ENCODE measurements around the gene LNX2.

Gene LNX2

DNA sequence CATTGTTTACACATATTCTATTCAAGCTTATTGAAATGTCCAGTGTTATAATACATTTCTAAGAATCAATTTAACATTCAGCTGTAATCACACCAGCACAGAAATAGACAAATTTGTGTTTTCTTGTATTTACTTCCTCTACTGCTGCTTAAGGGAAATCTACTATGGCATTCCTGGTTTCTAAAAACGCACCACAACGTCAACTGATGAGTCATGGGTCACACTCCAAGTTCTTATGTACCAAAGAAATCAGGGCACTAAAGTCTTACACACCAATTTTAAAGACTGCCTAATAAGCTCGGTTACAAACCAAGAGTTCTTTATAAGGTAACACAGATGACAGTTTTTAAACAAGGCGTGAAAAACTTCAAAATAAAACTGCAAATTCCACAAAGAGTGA lies 13.2 kb downstream of the LNX2 start:
- Histone ChIP-seq H3K4me3 (ENCODE audit: severe bottlenecking) (no peak overlapping the region), H3K27me3 (ENCODE audit: insufficient read depth, poor library complexity, severe bottlenecking) (no peaks in the 10 kb centered on the region), H3K4me1 (ENCODE audit: insufficient read depth, poor library complexity, severe bottlenecking) (peaks cover 23% of the 10 kb centered on the region), H3K9me3 (ENCODE audit: severe bottlenecking) (no peaks in the 10 kb centered on the region), H3K27ac (ENCODE audit: poor library complexity, severe bottlenecking) (peak overlapping the region; percentile 23), H3K36me3 (ENCODE audit: low read depth) (peaks cover 5% of the 10 kb centered on the region)
- ATAC-seq (ENCODE audit: low read depth) (0 out of 3 replicates have a peak, but pooled peaks have one; percentile 31), DNase-seq (ENCODE audit: low spot score) (no peak)
- TF ChIP-seq CTCF (IDR thresholded peaks at IDR 0.05; ENCODE audit: poor library complexity, severe bottlenecking), result no peak

- H3K36me3 ChIP-seq (ENCODE audit: low read depth), result peaks cover 5% of the 10 kb centered on the region
- DNase-seq (ENCODE audit: low spot score) (no peak), ATAC-seq (ENCODE audit: low read depth) (no peak)
- no peak overlapping the region for H3K4me3 ChIP-seq (ENCODE audit: severe bottlenecking)
- no peaks in the 10 kb centered on the region for H3K27me3 ChIP-seq (ENCODE audit: insufficient read depth, poor library complexity, severe bottlenecking)
- no peak for TF ChIP-seq CTCF (IDR thresholded peaks at IDR 0.05; ENCODE audit: poor library complexity, severe bottlenecking)
- H3K4me1 ChIP-seq (ENCODE audit: insufficient read depth, poor library complexity, severe bottlenecking), result peaks cover 23% of the 10 kb centered on the region
- no peak overlapping the region for H3K27ac ChIP-seq (ENCODE audit: poor library complexity, severe bottlenecking)
- no peaks in the 10 kb centered on the region for H3K9me3 ChIP-seq (ENCODE audit: severe bottlenecking)
Measured at GRCh38 chr13:27605610-27606200, 14.6 kb downstream of the LNX2 start.

GRCh38 chr13:27605099-27605498 lies 15.2 kb downstream of the LNX2 start:
- no peak for DNase-seq (ENCODE audit: low spot score)
- Histone ChIP-seq H3K36me3 (ENCODE audit: low read depth) (peaks cover 5% of the 10 kb centered on the region), H3K4me3 (ENCODE audit: severe bottlenecking) (no peak overlapping the region), H3K9me3 (ENCODE audit: severe bottlenecking) (no peaks in the 10 kb centered on the region), H3K4me1 (ENCODE audit: insufficient read depth, poor library complexity, severe bottlenecking) (peaks cover 29% of the 10 kb centered on the region), H3K27ac (ENCODE audit: poor library complexity, severe bottlenecking) (no peak overlapping the region), H3K27me3 (ENCODE audit: insufficient read depth, poor library complexity, severe bottlenecking) (no peaks in the 10 kb centered on the region)
- no peak for ATAC-seq (ENCODE audit: low read depth)
- no peak for TF ChIP-seq CTCF (IDR thresholded peaks at IDR 0.05; ENCODE audit: poor library complexity, severe bottlenecking)

DNA sequence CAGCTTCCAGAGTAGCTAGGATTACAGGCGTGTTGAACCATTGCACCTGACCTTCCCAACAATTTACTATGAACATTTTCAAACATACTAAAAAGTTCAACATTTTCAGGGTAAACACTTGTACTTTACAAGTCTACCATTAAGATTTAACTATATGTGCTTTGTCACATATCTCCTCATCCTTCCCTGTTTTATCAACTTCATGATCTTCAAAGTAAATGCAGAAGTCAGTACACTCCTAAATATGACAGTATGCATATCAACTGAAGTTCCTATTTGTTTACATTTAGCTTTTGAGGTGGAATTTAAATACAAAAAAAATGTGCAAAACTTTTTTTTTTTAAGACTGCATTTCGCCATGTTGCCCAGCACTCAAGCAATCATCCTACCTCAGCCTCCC lies 18.5 kb downstream of the LNX2 start:
- Histone ChIP-seq H3K4me3 (ENCODE audit: severe bottlenecking) (no peak overlapping the region), H3K36me3 (ENCODE audit: low read depth) (peaks cover 5% of the 10 kb centered on the region), H3K27me3 (ENCODE audit: insufficient read depth, poor library complexity, severe bottlenecking) (no peaks in the 10 kb centered on the region), H3K4me1 (ENCODE audit: insufficient read depth, poor library complexity, severe bottlenecking) (peaks cover 27% of the 10 kb centered on the region), H3K27ac (ENCODE audit: poor library complexity, severe bottlenecking) (no peak overlapping the region), H3K9me3 (ENCODE audit: severe bottlenecking) (no peaks in the 10 kb centered on the region)
- TF ChIP-seq CTCF (IDR thresholded peaks at IDR 0.05; ENCODE audit: poor library complexity, severe bottlenecking), result no peak
- no peak for ATAC-seq (ENCODE audit: low read depth)
- no peak for DNase-seq (ENCODE audit: low spot score)

DNA sequence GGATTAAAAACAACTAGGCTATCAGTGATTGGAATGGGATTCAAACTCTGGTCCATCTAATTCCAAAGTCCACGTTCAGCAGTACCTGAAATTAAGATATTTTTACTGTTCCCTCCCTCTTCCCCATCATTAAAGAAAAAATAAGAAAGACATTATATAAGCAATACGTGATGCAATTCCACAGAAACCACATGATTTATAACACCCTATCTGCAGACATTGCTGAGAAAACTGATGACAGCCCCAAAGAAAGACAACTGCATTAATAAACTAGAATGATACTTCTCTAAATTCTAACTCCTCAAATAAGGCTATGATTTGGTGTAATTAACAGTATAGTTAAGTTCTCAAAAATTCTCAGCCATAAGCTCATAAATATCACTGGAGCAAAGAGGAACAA lies 19.1 kb downstream of the LNX2 start:
- TF ChIP-seq CTCF (IDR thresholded peaks at IDR 0.05; ENCODE audit: poor library complexity, severe bottlenecking), result no peak
- H3K9me3 ChIP-seq (ENCODE audit: severe bottlenecking), result no peaks in the 10 kb centered on the region
- ATAC-seq (ENCODE audit: low read depth), result no peak
- no peak overlapping the region for H3K4me3 ChIP-seq (ENCODE audit: severe bottlenecking)
- no peak for DNase-seq (ENCODE audit: low spot score)
- H3K4me1 ChIP-seq (ENCODE audit: insufficient read depth, poor library complexity, severe bottlenecking), result peaks cover 23% of the 10 kb centered on the region
- peaks cover 5% of the 10 kb centered on the region for H3K36me3 ChIP-seq (ENCODE audit: low read depth)
- H3K27me3 ChIP-seq (ENCODE audit: insufficient read depth, poor library complexity, severe bottlenecking), result no peaks in the 10 kb centered on the region
- no peak overlapping the region for H3K27ac ChIP-seq (ENCODE audit: poor library complexity, severe bottlenecking)

Measured in RWPE2 (cell line).